ENCODE results near the gene ELMO1. TPM values are rescaled to one million over a fixed set of nuclear protein-coding genes. Genes with fewer than 3 reads are reported as not detected.

Gene ELMO1
- total RNA-seq, 4 donors from 2014 or later, result 58.7 to 293 (median 81.0) TPM

GRCh38 chr7:37336259-37336658 lies 112.4 kb downstream of the ELMO1 start:
- TF ChIP-seq CTCF (IDR thresholded peaks at IDR 0.05), result no peak
- no peak for DNase-seq (ENCODE audit: low spot score)
- no peak for ATAC-seq (ENCODE audit: low FRiP score)

- TF ChIP-seq CTCF (IDR thresholded peaks at IDR 0.05), result no peak
Observed at GRCh38 chr7:37333075-37333474, 115.6 kb downstream of the ELMO1 start.

GRCh38 chr7:37332243-37333016 lies 116.2 kb downstream of the ELMO1 start:
- TF ChIP-seq CTCF (IDR thresholded peaks at IDR 0.05), result no peak
- ATAC-seq (ENCODE audit: low FRiP score) (no peak), DNase-seq (ENCODE audit: low spot score) (no peak)

More at GRCh38 chr7:37333075-37333474, 115.6 kb downstream of the ELMO1 start:
- no peak for ATAC-seq (ENCODE audit: low FRiP score)
- DNase-seq (ENCODE audit: low spot score), result no peak

GRCh38 chr7:37330775-37331174 lies 117.9 kb downstream of the ELMO1 start:
- DNase-seq (ENCODE audit: low spot score) (no peak), ATAC-seq (ENCODE audit: low FRiP score) (no peak)
- TF ChIP-seq CTCF (IDR thresholded peaks at IDR 0.05), result no peak

GRCh38 chr7:37329940-37330339 lies 118.7 kb downstream of the ELMO1 start:
- TF ChIP-seq CTCF (IDR thresholded peaks at IDR 0.05), result no peak
- DNase-seq (ENCODE audit: low spot score) (no peak), ATAC-seq (ENCODE audit: low FRiP score) (no peak)

GRCh38 chr7:37327288-37327687 lies 121.4 kb downstream of the ELMO1 start:
- no peak for TF ChIP-seq CTCF (IDR thresholded peaks at IDR 0.05)
- no peak for DNase-seq (ENCODE audit: low spot score)
- no peak for ATAC-seq (ENCODE audit: low FRiP score)

GRCh38 chr7:37323966-37324365 lies 124.7 kb downstream of the ELMO1 start:
- ATAC-seq (ENCODE audit: low FRiP score) (no peak), DNase-seq (ENCODE audit: low spot score) (no peak)
- no peak for TF ChIP-seq CTCF (IDR thresholded peaks at IDR 0.05)
